Vagina (tissue), 2 donors: ENCODE data around the gene KIF1A. TPM values are rescaled to one million over a fixed set of nuclear protein-coding genes. Genes with fewer than 3 reads are reported as not detected.

ENCODE experiments used
- DNase-seq, 2 donors: peaks; one replicate each; pipeline ENCODE4 v3.0.0-alpha.2; 2017; ENCODE audit errors: extremely low spot score in 2 of 2
- H3K27ac ChIP-seq: fragments of 200-600 bp; sonication (generic); one replicate; pipeline ENCODE4 v1.5.1; 2019
- H3K27me3 ChIP-seq: fragments of 200-600 bp; sonication (generic); one replicate; pipeline ENCODE4 v1.5.1; 2019
- H3K36me3 ChIP-seq, 2 donors: fragments of 200-600 bp; sonication (generic); one replicate each; pipeline ENCODE4 v1.5.1; 2017 to 2019
- H3K4me1 ChIP-seq: fragments of 200-600 bp; sonication (generic); one replicate; pipeline ENCODE4 v1.5.1; 2019
- H3K4me3 ChIP-seq, 2 donors: fragments of 200-600 bp; sonication (generic); 1 replicate in 1 of 2; 2 replicates in 1 of 2; pipeline ENCODE4 v1.5.1; 2016 to 2019
- H3K9me3 ChIP-seq: fragments of 200-600 bp; sonication (generic); one replicate; pipeline ENCODE4 v1.5.1; 2019
- CTCF ChIP-seq, 3 experiments: fragments of 450-650 bp in 2 of 3; fragments of 200-600 bp in 1 of 3; sonication (generic) in 1 of 3; IDR thresholded peaks; one replicate each; pipeline ENCODE4 v1.5.1; 2017 to 2019; ENCODE audit warnings: antibody characterized with exemption in 3 of 3, mild to moderate bottlenecking in 2 of 3, moderate library complexity in 2 of 3
- POLR2A ChIP-seq, 2 donors: fragments of 450-650 bp; IDR thresholded peaks; one replicate each; pipeline ENCODE4 v1.6.1; 2017; ENCODE audit warnings: antibody characterized with exemption in 2 of 2, mild to moderate bottlenecking in 2 of 2, moderate library complexity in 2 of 2
- POLR2AphosphoS5 ChIP-seq, 2 donors: sonication (generic); formaldehyde crosslinking; IDR thresholded peaks; one replicate each; pipeline ENCODE4 v1.9.0; 2017; ENCODE audit warnings: antibody characterized with exemption in 2 of 2, mild to moderate bottlenecking in 2 of 2, low read depth in 1 of 2; ENCODE audit not compliant: insufficient read depth in 1 of 2
- intact Hi-C: fragments of 100-400 bp; cut with DNase I; formaldehyde crosslinking; loops from one replicate; pipeline ENCODE4 v1.15.1; 2023
- total RNA-seq: library from RNA; depleted of rRNA; stranded (reverse); fragments of >200 nt; gene quantifications from one replicate; pipeline ENCODE4 v1.2.3, GENCODE V29; 2016

KIF1A gene
- total RNA-seq, 1 donor from 2014 or later, result 6.1 TPM

DNA sequence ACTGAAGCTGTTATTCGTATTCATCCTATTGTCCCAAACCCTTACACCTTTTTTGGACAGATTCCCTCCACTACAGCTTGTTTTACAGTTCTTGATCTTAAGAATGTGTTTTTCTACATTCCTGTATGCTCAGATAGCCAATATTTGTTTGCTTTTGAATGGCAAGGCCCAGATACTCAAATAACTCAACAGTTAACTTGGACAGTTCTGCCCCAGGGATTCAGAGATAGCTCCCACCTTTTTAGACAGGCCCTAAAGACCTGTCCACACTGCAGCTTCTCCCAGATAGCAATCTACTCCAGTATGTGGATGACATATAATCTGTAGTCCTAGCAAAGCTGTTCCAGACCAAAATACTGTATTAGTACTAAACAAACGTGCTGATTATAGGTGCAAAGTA lies 41.5 kb upstream of the KIF1A start:
- H3K27me3 ChIP-seq, result no peaks in the 10 kb centered on the region
- no peak for TF ChIP-seq CTCF (IDR thresholded peaks at IDR 0.05)
- no peak for TF ChIP-seq POLR2AphosphoS5 (IDR thresholded peaks at IDR 0.05; ENCODE audit: insufficient read depth in 1 of 2, low read depth in 1 of 2)
- no peak for TF ChIP-seq POLR2A (IDR thresholded peaks at IDR 0.05)

GRCh38 chr2:240858871-240859270 lies 38.9 kb upstream of the KIF1A start:
- no peak overlapping the region for H3K27ac ChIP-seq
- TF ChIP-seq POLR2A (IDR thresholded peaks at IDR 0.05) (no peak), POLR2AphosphoS5 (IDR thresholded peaks at IDR 0.05; ENCODE audit: insufficient read depth in 1 of 2, low read depth in 1 of 2) (no peak), CTCF (IDR thresholded peaks at IDR 0.05) (no peak)
- intact Hi-C loops, result no loop called here
- no peaks in the 10 kb centered on the region for H3K27me3 ChIP-seq
- H3K9me3 ChIP-seq, result no peaks in the 10 kb centered on the region
- no peaks in the 10 kb centered on the region for H3K4me1 ChIP-seq
- H3K4me3 ChIP-seq, result no peak overlapping the region
- no peak for DNase-seq
- no peaks in the 10 kb centered on the region for H3K36me3 ChIP-seq

More for the DNA sequence above, 41.5 kb upstream of the KIF1A start:
- Histone ChIP-seq H3K4me3 (no peak overlapping the region), H3K36me3 (no peaks in the 10 kb centered on the region), H3K27ac (no peak overlapping the region), H3K4me1 (no peaks in the 10 kb centered on the region), H3K9me3 (no peaks in the 10 kb centered on the region)
- intact Hi-C loops, result no loop called here
- no peak for DNase-seq

- TF ChIP-seq CTCF (IDR thresholded peaks at IDR 0.05) (no peak), POLR2A (IDR thresholded peaks at IDR 0.05) (no peak), POLR2AphosphoS5 (IDR thresholded peaks at IDR 0.05; ENCODE audit: insufficient read depth in 1 of 2, low read depth in 1 of 2) (no peak)
- Histone ChIP-seq H3K27ac (no peak overlapping the region), H3K9me3 (no peaks in the 10 kb centered on the region), H3K4me3 (no peak overlapping the region), H3K36me3 (no peaks in the 10 kb centered on the region), H3K27me3 (no peaks in the 10 kb centered on the region), H3K4me1 (no peaks in the 10 kb centered on the region)
- intact Hi-C loops, result no loop called here
- no peak for DNase-seq
Measured at GRCh38 chr2:240858321-240858720, 38.3 kb upstream of the KIF1A start.

- no peak overlapping the region for H3K27ac ChIP-seq
- no peaks in the 10 kb centered on the region for H3K27me3 ChIP-seq
- intact Hi-C loops, result no loop called here
- no peaks in the 10 kb centered on the region for H3K36me3 ChIP-seq
- TF ChIP-seq CTCF (IDR thresholded peaks at IDR 0.05) (no peak), POLR2AphosphoS5 (IDR thresholded peaks at IDR 0.05; ENCODE audit: insufficient read depth in 1 of 2, low read depth in 1 of 2) (no peak), POLR2A (IDR thresholded peaks at IDR 0.05) (no peak)
- H3K9me3 ChIP-seq, result no peaks in the 10 kb centered on the region
- no peak overlapping the region for H3K4me3 ChIP-seq
- no peaks in the 10 kb centered on the region for H3K4me1 ChIP-seq
- DNase-seq, result no peak
Measured at GRCh38 chr2:240857039-240858008, 37.3 kb upstream of the KIF1A start.
